ENCODE measurements around the gene MARK4.
"Not testable (repeated sequence)": the region's sequence is repeated elsewhere in the genome, so short reads cannot be mapped to it uniquely, and the experiment has no call there.

The MARK4 gene

DNA sequence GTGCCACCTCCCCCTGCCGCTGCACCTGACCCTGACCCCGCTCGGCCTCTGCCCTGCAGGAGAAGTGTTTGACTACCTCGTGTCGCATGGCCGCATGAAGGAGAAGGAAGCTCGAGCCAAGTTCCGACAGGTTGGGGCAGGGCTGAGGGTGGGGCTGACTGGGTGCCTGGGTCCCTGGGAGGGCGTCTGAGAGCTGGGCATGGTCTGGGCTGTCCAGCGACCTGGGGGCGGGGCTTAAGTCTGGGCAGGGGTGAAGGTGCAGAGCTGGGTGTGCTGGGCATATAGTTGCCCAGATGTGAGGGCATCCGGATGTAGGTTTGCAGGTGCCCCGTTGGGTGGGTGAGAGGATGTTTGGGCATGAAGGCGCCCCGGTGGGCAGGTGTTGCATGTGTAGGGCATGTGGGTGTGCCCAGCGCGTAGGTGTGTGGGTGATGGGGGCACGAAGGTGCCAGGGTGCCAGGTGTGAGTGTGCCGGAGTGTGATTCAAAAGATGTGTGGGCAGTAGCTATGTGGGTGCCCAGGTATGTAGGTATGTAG lies 13.8 kb downstream of the MARK4 start:
- TF ChIP-seq, protein P1, sequence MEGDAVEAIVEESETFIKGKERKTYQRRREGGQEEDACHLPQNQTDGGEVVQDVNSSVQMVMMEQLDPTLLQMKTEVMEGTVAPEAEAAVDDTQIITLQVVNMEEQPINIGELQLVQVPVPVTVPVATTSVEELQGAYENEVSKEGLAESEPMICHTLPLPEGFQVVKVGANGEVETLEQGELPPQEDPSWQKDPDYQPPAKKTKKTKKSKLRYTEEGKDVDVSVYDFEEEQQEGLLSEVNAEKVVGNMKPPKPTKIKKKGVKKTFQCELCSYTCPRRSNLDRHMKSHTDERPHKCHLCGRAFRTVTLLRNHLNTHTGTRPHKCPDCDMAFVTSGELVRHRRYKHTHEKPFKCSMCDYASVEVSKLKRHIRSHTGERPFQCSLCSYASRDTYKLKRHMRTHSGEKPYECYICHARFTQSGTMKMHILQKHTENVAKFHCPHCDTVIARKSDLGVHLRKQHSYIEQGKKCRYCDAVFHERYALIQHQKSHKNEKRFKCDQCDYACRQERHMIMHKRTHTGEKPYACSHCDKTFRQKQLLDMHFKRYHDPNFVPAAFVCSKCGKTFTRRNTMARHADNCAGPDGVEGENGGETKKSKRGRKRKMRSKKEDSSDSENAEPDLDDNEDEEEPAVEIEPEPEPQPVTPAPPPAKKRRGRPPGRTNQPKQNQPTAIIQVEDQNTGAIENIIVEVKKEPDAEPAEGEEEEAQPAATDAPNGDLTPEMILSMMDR (IDR thresholded peaks at IDR 0.05; ENCODE audit: insufficient read depth, low read length, poor library complexity, severe bottlenecking), result no peak
- TF ChIP-seq EZH2phosphoT487 (conservative IDR thresholded peaks at IDR 0.05; ENCODE audit: low read length), result no peak
- no peak overlapping the region for H3K4me2 ChIP-seq (ENCODE audit: low read depth, low read length, poor library complexity, severe bottlenecking)
- H3K9ac ChIP-seq (ENCODE audit: low read length), result no peak overlapping the region
- no peaks in the 10 kb centered on the region for H3K27me3 ChIP-seq (ENCODE audit: low read length)
- no peak overlapping the region for H3K27ac ChIP-seq (ENCODE audit: low read depth, low read length)
- no peaks in the 10 kb centered on the region for H4K20me1 ChIP-seq (ENCODE audit: low read depth, low read length)
- H3K36me3 ChIP-seq (ENCODE audit: low read length), result no peaks in the 10 kb centered on the region
- H3K4me3 ChIP-seq (ENCODE audit: insufficient read depth, low read length, poor library complexity, severe bottlenecking), result no peak overlapping the region
- no peaks in the 10 kb centered on the region for H3K9me3 ChIP-seq (ENCODE audit: insufficient read depth, low read length)
- H2AFZ ChIP-seq (ENCODE audit: low read depth, low read length, severe bottlenecking), result no peak overlapping the region
- no peaks in the 10 kb centered on the region for H3K9me2 ChIP-seq (replicated peaks; ENCODE audit: insufficient read depth, low read length)
- 0 out of 2 replicates have a peak, but pooled peaks cover 6% of the 10 kb centered on the region for H3F3A ChIP-seq (ENCODE audit: insufficient read depth)
- H3K79me2 ChIP-seq (ENCODE audit: insufficient read depth, low read length), result no peaks in the 10 kb centered on the region

DNA sequence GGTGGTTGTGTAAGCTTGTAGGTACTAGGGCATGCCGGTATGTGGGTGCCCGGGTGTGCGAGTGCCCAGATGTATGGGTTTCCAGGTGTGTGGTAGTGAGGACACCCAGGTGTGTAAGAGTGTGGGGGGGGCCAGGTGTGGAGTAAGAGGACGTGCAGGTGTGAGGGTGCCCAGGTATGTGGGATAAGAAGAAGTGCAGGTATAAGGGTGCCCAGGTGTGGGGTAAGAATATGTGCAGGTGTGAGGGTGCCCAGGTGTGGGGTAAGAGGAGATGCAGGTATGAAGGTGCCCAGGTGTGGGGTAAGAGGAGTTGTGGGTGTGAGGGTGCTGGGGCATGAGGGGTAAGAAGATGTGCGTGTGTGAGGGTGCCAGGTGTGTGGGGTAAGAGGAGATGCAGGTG lies 14.3 kb downstream of the MARK4 start:
- Histone ChIP-seq H4K20me1 (ENCODE audit: low read depth, low read length) (no peaks in the 10 kb centered on the region), H2AFZ (ENCODE audit: low read depth, low read length, severe bottlenecking) (no peak overlapping the region), H3K79me2 (ENCODE audit: insufficient read depth, low read length) (no peaks in the 10 kb centered on the region), H3K27me3 (ENCODE audit: low read length) (no peaks in the 10 kb centered on the region), H3K4me3 (ENCODE audit: insufficient read depth, low read length, poor library complexity, severe bottlenecking) (no peak overlapping the region), H3K4me2 (ENCODE audit: low read depth, low read length, poor library complexity, severe bottlenecking) (no peak overlapping the region), H3K27ac (ENCODE audit: low read depth, low read length) (no peak overlapping the region), H3K9ac (ENCODE audit: low read length) (no peak overlapping the region), H3K9me2 (replicated peaks; ENCODE audit: insufficient read depth, low read length) (no peaks in the 10 kb centered on the region), H3K36me3 (ENCODE audit: low read length) (no peaks in the 10 kb centered on the region), H3K9me3 (ENCODE audit: insufficient read depth, low read length) (no peaks in the 10 kb centered on the region), H3F3A (ENCODE audit: insufficient read depth) (0 out of 2 replicates have a peak, but pooled peaks cover 6% of the 10 kb centered on the region)
- TF ChIP-seq, protein P1 (IDR thresholded peaks at IDR 0.05; ENCODE audit: insufficient read depth, low read length, poor library complexity, severe bottlenecking), result no peak

DNA sequence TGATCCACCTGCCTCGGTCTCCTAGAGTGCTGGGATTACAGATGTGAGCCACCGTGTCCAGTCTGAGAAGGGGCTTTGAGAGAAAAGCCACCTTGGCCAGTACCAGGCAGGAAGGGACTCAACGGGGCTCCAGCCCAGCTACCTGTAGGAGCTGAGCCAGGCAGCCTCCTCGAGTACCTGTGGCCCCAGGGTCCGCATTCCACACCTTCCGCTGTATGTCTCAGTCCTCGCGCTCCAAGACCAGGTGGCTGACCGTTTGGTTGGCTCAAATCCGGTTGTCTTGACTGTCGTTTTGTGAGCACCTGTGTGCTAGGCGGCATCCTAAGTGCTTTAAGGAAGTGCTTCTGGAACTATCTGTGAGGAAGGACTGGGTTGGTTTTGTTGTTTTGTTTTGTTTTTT lies 16.2 kb downstream of the MARK4 start:
- H3K9ac ChIP-seq (ENCODE audit: low read length), result no peak overlapping the region
- H3K4me3 ChIP-seq (ENCODE audit: insufficient read depth, low read length, poor library complexity, severe bottlenecking), result no peak overlapping the region
- no peaks in the 10 kb centered on the region for H3K9me3 ChIP-seq (ENCODE audit: insufficient read depth, low read length)
- no peaks in the 10 kb centered on the region for H3K36me3 ChIP-seq (ENCODE audit: low read length)
- H3K27ac ChIP-seq (ENCODE audit: low read depth, low read length), result no peak overlapping the region
- H3F3A ChIP-seq (ENCODE audit: insufficient read depth), result no peaks in the 10 kb centered on the region
- TF ChIP-seq EZH2phosphoT487 (conservative IDR thresholded peaks at IDR 0.05; ENCODE audit: low read length), result no peak
- TF ChIP-seq, protein P1 (IDR thresholded peaks at IDR 0.05; ENCODE audit: insufficient read depth, low read length, poor library complexity, severe bottlenecking), result no peak
- H3K4me2 ChIP-seq (ENCODE audit: low read depth, low read length, poor library complexity, severe bottlenecking), result no peak overlapping the region
- no peaks in the 10 kb centered on the region for H3K9me2 ChIP-seq (replicated peaks; ENCODE audit: insufficient read depth, low read length)
- no peaks in the 10 kb centered on the region for H3K79me2 ChIP-seq (ENCODE audit: insufficient read depth, low read length)
- H3K27me3 ChIP-seq (ENCODE audit: low read length), result no peaks in the 10 kb centered on the region
- no peak overlapping the region for H2AFZ ChIP-seq (ENCODE audit: low read depth, low read length, severe bottlenecking)
- H4K20me1 ChIP-seq (ENCODE audit: low read depth, low read length), result no peaks in the 10 kb centered on the region

DNA sequence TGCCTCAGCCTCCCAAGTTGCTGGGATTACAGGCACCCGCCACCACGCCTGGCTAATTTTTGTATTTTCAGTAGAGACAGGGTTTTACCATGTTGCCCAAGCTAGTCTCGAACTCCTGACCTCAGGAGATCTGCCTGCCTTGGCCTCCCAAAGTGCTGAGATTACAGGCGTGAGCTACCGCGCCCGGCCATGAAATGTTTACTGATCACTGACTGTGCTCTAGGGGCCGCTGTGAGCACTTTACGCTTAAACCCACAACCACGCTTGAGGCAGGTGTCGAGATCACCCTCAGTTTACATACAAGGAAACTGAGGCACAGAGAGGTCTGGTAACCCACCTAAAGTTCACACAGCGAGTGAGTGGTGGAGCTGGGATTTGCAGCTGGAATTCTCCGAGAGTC lies 18.9 kb downstream of the MARK4 start:
- not testable (repeated sequence) for H3K36me3 ChIP-seq (ENCODE audit: low read length); H3F3A ChIP-seq (ENCODE audit: insufficient read depth); H3K27ac ChIP-seq (ENCODE audit: low read depth, low read length); H2AFZ ChIP-seq (ENCODE audit: low read depth, low read length, severe bottlenecking); H3K9ac ChIP-seq (ENCODE audit: low read length); H4K20me1 ChIP-seq (ENCODE audit: low read depth, low read length); H3K27me3 ChIP-seq (ENCODE audit: low read length); H3K4me2 ChIP-seq (ENCODE audit: low read depth, low read length, poor library complexity, severe bottlenecking); H3K9me3 ChIP-seq (ENCODE audit: insufficient read depth, low read length); H3K4me3 ChIP-seq (ENCODE audit: insufficient read depth, low read length, poor library complexity, severe bottlenecking); H3K9me2 ChIP-seq (replicated peaks; ENCODE audit: insufficient read depth, low read length); H3K79me2 ChIP-seq (ENCODE audit: insufficient read depth, low read length)

All from SU-DHL-6 (cell line).